ENCODE measurements around the gene GET4.

DNA sequence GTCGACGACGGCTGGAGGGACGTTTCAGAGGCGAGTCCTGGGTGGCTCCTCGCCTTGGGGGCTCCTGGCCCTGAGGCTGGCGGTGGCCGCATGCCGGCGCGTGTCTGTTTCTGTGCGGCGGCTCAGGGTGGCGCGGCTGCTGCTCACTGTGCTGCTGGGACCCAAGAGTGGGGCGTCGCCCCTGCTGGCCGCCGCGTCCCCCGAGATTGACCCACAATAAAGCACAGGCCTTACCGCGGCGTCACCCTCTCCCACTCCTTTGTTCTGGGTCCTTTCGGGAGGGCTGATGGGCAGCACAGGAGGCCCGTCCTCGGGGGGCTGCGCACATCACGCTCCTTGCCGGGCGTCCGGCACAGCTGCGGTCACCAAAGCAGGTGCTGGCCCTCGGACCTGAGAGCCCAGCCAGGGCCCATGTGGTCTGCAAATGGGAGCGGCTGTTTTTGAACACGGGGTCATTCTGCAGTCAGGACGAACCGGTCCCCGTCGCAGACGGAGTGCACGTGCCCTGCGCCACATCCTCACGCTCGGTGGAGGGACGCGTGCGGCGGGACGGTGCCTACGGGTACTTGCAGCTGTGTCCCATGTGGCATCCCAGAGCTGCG, 19.2 kb downstream of the GET4 start:
- no peak for TF ChIP-seq POLR2A (IDR thresholded peaks at IDR 0.05)
- TF ChIP-seq, protein P1, sequence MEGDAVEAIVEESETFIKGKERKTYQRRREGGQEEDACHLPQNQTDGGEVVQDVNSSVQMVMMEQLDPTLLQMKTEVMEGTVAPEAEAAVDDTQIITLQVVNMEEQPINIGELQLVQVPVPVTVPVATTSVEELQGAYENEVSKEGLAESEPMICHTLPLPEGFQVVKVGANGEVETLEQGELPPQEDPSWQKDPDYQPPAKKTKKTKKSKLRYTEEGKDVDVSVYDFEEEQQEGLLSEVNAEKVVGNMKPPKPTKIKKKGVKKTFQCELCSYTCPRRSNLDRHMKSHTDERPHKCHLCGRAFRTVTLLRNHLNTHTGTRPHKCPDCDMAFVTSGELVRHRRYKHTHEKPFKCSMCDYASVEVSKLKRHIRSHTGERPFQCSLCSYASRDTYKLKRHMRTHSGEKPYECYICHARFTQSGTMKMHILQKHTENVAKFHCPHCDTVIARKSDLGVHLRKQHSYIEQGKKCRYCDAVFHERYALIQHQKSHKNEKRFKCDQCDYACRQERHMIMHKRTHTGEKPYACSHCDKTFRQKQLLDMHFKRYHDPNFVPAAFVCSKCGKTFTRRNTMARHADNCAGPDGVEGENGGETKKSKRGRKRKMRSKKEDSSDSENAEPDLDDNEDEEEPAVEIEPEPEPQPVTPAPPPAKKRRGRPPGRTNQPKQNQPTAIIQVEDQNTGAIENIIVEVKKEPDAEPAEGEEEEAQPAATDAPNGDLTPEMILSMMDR (IDR thresholded peaks at IDR 0.05): no peak
